ENCODE data around the gene MEN1. TPM values are rescaled to one million over a fixed set of nuclear protein-coding genes. Genes with fewer than 3 reads are reported as not detected.
A peak's percentile ranks its signal among the peaks of the same experiment; 100 is the strongest.

Gene MEN1
- total and polyA plus RNA-seq, 2 of the 13 experiments (the other 11 are each of a cell fraction or from before 2014, with no cell fraction given) = 20.5 to 27.3 TPM

DNA sequence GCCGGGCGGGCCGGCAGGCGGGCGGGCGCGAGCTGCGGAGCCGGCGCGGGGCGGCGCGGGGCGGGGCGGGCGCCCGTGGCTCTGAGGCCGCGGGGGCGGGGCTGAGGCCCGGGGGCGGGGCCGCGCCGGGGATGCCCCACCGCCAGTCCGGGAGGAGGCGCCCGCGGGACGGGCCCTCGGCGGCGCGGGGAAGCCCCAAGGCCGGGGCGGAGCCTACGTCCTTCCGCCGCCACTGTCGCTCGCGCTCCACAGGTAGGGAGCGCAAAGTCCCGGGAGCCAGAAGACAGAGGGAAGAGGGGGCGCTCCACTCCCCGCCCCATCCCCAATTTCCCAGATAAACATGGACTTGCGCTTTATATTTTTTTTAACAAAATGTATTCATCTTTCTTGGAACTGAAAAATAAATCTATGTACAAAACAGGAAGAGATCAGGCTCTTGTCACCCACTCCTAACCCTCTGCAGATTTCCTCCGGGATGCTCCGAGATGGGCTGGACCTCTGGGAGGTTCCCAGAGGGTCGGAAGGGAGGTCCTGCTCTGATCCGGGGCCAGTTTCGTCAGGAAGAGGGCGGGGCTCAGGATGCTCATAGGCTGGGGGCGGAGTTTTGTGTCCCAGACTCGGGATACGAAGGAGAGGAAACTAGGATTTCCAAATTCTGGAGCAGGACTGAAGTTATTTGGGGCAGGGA lies 7.0 kb downstream of the MEN1 start, which contains the start of gene MAP4K2 (continued):
- 0 out of 2 replicates have a peak, but pooled peaks have one; percentile 22 for TF ChIP-seq GMEB1 (CRISPR knock-in tag; IDR thresholded peaks at IDR 0.05; ENCODE audit: borderline replicate concordance)
- TF ChIP-seq, protein P1, sequence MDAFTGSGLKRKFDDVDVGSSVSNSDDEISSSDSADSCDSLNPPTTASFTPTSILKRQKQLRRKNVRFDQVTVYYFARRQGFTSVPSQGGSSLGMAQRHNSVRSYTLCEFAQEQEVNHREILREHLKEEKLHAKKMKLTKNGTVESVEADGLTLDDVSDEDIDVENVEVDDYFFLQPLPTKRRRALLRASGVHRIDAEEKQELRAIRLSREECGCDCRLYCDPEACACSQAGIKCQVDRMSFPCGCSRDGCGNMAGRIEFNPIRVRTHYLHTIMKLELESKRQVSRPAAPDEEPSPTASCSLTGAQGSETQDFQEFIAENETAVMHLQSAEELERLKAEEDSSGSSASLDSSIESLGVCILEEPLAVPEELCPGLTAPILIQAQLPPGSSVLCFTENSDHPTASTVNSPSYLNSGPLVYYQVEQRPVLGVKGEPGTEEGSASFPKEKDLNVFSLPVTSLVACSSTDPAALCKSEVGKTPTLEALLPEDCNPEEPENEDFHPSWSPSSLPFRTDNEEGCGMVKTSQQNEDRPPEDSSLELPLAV (CRISPR knock-in tag; conservative IDR thresholded peaks at IDR 0.05; ENCODE audit: low read depth) = no peak
- TF ChIP-seq HNRNPLL (IDR thresholded peaks at IDR 0.05; ENCODE audit: low read depth, low read length, poor library complexity, severe bottlenecking) = peak; percentile 78
- TF ChIP-seq ZNF136 (CRISPR knock-in tag; IDR thresholded peaks at IDR 0.05; ENCODE audit: low read depth) = no peak
- peak; percentile 92 for TF ChIP-seq ZBTB25 (CRISPR knock-in tag; IDR thresholded peaks at IDR 0.05)
- TF ChIP-seq ZSCAN25 (CRISPR knock-in tag; IDR thresholded peaks at IDR 0.05) = peak; percentile 32; the same call in 1 of the 2 replicates
- no peak for TF ChIP-seq ZNF616 (CRISPR knock-in tag; IDR thresholded peaks at IDR 0.05; ENCODE audit: low read depth)
- peak; percentile 93 for TF ChIP-seq ZBTB2 (CRISPR knock-in tag; IDR thresholded peaks at IDR 0.05; ENCODE audit: low read depth)
- TF ChIP-seq UBTF (CRISPR knock-in tag; IDR thresholded peaks at IDR 0.05) = peak; percentile 54; the same call in 1 of the 2 replicates
- TF ChIP-seq HMGXB3 (CRISPR knock-in tag; IDR thresholded peaks at IDR 0.05; ENCODE audit: borderline replicate concordance) = no peak
- TF ChIP-seq THAP11 (CRISPR knock-in tag; IDR thresholded peaks at IDR 0.05) = peak; percentile 64
- no peak for TF ChIP-seq PRPF4 (IDR thresholded peaks at IDR 0.05; ENCODE audit: low read depth, low read length, poor library complexity, severe bottlenecking)

Data from HepG2 (cell line).